Stimulated activated CD8-positive, alpha-beta memory T cell treated with anti-CD3 and anti-CD28 coated beads, Interleukin-15, amount 100 ng/mL, for 4 hours (primary cell): Measurements from ENCODE around the gene NKD2.
"Not testable (repeated sequence)": the region's sequence is repeated elsewhere in the genome, so short reads cannot be mapped to it uniquely, and the experiment has no call there.

ENCODE experiments used
- DNase-seq, 2 donors: peaks; one replicate each; pipeline ENCODE4 v3.0.0-alpha.2; 2020; ENCODE audit warnings: low read depth in 2 of 2

The NKD2 gene

DNA sequence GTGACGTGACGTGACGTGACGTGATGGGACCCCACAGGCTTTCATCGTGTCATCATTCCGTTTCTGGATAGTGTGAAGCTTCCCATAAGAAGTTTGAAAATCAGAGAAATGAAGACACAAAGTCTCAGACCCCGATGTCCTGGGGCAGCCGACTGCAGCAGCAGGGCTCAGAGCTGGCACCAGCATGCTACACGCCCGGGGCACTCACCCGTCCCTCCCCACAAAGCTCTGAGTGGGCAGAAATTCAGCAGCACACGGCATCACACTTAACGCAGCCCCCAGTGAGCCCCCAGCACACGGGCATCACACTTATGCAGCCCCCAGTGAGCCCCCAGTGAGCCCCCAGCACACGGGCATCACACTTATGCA, 61.1 kb downstream of the NKD2 start:
- DNase-seq = no peak

DNA sequence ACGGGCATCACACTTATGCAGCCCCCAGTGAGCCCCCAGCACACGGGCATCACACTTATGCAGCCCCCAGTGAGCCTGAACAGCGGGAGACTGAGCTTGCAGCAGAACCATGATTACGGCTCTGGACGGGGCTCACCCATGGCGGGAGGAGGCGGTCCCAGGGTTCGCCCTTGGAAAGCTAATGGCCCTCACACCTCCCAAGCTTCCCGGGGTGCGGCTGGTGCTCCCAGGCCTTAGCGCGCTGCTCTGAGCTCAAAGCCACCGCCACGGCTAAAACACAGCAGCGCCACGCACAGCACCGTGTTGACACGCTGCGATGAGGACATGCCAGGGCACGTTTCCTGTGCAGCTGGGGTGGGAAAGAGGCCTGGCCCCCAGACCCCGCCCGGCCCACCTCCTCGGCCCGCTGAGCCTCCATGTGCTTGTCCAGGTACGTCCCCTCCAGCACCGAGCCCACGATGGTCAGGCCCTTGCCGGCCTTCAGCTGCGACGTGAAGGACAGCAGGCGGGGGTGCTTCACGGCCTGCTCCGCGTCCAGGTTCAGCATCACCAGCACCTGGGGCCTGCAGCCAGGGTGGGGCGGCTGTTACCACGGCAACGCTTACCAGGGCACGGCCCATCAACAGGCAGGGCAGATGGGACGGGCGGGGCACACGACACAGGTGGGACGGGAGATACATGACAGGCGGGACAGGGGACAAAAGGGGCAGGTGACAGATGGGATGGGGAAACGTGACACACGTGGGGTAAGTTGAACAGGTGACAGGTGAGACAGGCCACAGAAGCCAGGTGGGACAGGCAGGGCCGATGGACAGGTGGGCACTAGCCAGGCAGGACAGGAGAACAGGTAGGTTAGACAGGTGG, 64.9 kb downstream of the NKD2 start:
- DNase-seq = no peak

DNA sequence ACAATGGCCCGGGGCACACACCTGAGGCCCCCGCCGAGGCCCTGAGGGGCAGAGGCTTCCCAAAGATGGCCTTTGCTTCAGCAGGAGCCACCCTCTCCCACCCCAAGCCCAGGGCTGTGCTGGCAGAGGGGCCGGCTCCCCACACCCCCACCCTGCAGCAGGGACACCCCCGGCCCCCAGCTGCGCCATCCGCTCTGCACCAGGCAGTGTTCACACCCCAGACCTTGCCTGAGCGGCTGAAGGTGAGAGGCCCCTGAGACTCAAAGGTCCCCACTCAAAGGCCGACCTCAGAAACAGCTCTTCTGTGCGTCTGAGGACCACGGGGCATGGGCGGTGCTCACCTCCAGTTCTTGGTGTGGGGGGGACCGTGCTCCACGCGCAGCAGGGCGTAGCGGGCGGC, 65.6 kb downstream of the NKD2 start:
- no peak for DNase-seq

DNA sequence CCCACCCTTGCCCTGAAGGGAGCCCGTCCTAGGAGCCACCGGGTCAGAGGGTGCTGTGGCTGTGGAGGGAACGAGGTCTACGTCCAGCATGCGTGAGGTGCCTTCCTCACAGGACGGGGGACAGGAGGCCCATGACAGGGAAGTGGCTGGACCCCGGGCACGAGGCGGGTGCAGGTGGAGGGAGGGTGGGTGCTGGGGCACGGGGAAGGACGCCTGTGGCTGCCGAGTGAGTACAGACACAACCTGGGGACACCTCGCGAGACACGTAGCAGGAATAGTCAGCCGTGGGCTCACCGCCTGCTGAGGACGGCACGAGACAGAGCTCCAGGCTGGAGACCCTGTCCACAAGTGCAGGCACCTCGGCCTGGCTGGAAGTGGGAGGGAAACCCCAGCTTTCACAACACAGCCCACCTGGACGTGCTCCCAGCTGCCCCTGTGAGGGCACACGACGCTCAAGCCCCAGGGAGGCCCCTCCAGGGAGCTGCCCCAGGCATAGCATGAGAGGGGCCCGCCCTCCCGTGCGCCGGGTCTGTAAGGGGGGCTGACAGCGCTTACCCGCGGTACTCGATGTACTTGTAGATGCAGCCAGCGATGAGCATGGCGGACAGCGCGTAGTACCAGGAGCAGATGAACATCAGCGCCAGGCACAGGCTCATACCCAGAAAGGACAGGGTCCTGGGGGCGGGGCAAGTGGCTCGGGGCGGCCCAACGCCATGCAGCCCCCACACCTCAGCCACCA, 66.4 kb downstream of the NKD2 start:
- no peak for DNase-seq

DNA sequence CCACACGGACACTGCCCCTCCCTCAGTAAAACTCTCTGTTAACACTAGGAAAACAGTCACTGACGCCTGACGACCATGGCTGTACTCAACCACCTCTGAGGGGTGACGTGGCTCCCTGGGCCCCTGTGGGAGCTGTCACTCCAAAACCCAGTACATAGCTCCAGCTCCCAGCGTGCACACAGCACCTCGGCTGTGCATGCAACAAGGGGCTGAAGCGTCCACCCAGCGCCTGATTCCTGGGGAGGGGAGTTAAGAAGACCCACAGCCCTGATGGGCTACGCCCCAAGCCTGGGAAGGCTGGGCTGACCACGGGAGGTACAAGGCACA, 66.9 kb downstream of the NKD2 start:
- DNase-seq = no peak

DNA sequence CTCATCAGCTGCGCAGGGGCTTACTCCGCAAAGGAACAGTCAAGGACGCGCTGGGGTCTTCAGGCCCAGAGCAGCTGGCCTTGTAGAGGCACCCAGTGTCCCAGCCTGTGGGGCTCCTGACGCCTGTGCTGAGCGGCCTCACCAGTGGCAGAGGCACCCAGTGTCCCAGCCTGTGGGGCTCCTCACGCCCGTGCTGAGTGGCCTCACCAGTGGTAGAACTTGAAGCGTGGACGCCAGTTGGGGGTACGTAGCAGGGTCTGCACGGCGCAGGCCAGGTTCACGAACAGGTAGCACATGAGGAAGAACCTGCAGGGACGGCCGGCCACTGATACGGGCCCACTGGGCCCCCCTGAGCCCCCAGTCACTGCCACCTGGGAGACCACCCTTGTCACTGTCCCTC, 67.3 kb downstream of the NKD2 start:
- DNase-seq = no peak

DNA sequence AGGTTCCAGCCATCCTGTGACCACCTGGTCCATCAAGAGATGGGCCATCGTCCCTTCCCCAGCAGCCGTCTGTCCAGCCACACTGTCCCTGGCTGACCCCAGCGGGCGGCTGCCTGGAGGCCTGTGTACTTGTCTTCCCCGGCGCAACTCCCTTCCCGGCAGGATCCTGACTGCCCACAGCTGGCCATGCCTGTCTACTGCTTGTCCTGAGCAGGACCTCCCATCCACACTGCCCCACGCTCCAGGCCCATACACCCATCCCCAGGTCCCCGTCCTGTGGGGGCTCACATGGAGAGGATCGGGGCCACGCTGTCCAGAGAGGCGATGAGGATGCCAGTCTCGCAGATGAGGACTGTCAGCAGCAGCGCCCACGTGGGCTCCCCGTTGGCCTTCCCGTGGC, 67.8 kb downstream of the NKD2 start:
- DNase-seq = no peak

DNA sequence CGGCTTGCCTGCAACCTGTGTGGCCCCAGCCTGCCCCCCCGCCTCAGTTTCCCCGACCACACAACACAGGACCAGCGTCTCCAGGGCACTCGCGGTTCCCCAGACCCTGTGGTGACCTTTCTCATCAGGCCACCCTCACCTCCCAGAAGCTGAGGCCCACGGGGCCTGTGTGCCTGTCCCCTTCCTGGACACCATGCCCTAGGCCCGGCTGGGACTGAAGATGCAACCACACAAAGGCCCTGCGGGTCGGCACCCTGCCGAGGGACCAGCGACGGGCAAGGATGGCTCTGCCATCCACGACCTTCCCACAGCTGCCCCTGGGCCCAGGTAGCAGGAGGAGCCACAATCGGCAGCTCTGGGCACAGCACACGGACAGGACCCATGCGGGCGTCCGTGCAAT, 68.4 kb downstream of the NKD2 start:
- no peak for DNase-seq

DNA sequence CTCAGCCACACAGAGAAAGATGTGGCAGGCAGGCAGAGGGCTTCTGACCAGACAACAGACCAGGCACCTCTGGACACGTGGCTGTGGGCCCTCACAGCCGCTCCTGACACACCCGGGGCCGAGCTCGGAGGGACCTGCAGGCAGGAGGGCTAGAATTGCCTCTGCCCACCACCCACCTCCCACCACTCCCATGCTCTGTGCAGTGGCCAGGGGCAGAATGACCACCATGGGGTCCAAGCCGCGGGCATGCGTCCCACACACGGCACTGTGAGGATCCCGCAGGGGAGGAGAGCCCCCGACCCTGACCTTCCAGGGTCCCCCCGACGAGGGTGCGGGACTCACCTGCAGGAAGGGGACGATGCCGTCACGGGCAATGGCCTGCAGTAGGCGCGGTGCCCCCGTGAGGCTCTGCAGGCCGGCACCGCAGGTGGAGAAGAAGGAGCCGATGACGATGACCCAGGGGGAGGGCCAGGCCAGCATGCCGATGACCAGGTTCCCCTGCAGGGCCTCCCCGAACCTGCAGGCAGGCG, 69.0 kb downstream of the NKD2 start:
- no peak for DNase-seq

DNA sequence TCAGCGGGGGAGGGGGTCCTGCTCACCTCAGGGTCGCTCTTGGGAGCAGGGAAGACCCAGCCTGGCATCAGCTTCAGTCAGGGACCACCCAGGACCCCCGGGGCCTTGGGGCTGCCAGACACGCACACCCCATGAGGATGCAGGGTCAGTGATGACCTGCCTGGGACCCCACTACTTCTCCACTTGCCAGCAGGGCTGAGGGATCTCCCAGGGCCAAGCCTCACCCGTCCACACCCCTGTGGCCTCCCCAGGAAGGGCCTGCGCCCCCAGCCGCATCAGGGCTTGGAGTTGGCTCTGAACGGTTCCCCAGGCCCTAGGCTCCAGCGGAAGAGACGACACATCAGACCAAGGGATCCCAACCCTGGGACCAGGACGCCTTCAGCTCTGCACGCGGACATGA, 69.6 kb downstream of the NKD2 start:
- no peak for DNase-seq

DNA sequence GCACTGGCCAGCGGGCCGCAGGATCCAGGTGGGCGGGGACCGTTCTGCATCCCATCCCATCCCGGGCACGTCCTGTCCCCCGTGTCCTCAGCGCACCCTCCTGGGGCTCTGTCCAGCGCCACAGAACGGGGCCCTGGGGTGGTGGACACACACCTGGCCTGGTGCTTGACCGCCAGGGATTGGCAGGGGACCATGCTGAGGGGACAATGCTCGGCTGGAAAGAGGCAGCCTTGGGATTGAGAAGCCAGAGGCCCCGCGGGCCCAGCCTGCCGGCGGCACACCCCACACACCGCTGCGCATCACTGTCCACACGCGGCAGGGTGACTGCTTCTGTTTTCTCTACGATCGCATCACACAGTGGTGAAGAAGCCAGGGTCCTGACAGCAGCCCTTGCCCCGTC, 70.2 kb downstream of the NKD2 start:
- DNase-seq = no peak

DNA sequence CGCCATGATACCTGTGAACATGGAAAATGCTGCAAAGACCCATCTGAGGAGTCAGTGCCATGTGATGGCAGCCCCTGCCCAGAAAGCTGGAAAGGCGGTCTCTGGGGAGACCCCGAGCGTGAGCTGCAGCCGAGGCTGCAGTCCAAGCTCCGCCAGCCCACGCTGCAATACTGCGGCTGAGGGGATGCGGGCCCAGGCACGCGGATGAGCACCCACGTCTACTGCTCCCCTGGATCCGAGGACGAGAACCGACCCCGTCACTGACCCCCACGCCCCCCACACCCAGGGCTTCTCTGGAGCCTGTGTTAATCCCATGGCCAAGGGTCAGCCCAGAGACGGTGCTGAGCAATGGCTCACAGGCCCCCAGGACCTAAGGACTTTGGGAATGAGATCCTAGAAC, 70.9 kb downstream of the NKD2 start:
- no peak for DNase-seq

DNA sequence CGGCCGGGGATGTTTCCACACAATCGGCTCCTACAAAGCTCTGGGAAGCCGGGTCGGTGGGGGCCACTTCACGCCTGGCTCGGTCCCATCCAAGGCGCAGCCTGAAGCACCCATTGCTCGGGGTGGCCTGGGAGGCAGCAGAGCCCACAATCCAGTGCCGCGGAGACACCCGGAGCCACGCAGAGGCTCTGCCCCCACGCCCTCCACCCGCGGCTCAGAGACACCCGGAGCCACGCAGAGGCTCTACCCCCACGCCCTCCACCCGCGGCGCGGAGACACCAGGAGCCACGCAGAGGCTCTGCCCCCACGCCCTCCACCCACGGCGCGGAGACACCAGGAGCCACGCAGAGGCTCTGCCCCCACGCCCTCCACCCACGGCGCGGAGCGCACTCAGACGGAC, 71.4 kb downstream of the NKD2 start:
- DNase-seq = no peak

DNA sequence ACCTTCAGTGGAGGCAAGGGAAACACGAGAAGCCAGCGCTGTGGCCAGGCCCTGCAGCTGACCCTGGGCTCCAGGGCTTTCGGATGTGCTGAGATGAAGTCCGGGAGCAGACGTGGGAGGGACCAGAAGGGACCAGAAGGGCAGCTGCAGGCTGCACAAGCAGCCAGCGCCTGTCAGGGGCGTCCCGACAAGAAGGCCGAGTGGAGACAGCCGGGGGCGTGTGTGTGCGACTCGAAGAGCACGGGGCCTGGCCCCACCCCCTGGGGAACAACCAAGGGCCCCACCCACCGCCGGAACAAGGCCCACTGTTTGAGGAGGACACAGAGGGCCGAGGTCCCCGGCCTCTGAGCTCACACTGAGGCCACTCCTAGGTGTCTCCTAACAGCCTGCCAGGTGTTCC, 71.8 kb downstream of the NKD2 start:
- no peak for DNase-seq

DNA sequence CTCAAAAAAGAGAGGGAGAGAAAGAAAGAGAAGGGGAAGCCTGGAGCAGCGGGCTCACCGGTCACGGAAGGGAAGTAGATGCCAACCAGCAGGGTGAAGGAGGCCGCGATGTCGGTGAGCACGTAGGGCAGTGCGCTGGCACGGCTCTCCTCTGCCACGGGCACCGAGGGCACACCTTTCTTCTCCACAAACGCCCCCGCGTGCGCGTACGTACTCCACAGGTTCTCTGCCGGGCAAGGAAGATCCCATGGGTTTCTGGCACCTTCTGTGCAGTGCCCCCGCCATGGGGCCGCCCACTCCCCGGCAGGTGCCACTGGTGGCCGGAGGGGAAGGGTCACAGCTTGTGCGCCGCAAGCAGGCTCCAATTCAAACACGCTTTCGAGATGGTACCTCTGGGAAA, 72.9 kb downstream of the NKD2 start:
- DNase-seq = no peak

DNA sequence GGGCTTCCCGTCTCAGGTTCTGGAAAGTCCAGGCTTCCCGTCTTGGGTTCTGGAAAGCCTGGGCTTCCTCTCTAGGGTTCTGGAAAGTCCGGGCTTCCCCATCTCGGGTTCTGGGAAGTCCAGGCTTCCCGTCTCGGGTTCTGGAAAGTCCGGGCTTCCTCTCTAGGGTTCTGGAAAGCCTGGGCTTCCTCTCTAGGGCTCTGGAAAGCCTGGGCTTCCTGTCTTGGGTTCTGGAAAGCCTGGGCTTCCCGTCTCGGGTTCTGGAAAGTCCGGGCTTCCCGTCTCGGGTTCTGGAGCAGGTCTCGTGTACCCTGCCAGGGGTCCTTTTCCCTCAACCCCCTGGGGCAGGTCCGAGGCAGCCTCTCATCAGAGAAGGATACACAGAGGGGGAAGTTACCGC, 74.4 kb downstream of the NKD2 start:
- DNase-seq = not testable (repeated sequence)

DNA sequence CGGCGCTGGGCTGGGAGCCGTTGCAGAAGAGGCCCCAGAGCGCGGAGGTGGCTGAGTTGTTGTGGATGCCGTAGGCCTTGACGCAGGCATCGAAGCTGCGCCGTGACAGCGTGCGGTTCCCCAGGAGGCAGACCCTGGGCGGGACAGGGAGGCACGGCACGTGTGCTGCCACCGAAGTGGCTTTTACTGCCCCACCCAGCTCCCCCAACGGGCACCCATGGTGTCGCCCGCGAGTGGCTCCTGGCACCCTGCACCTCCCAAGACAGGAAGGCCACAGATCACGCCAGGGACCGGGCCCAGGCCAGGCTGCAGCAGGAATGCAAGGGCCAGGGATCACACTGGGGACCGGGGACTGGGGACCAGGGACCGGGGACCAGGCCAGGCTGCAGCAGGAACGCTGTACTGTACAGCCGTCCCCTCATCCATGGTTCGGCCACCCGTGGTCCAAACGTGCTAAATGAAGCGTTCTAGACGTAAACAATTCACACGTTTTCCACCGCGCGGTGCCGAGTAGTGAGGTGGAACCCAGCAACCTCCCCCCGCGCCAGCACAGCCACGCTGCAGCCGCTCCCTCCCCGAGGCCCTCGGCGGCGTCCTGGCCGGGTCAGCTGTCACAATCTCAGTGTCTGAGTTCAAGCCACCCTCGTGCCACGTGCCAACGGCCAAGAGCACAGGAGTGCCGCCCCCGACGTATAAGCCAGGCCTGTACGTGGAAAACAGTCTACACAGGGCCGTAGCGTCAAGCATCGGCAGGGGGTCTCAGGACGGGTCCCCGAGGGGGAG, 75.4 kb downstream of the NKD2 start:
- no peak for DNase-seq

DNA sequence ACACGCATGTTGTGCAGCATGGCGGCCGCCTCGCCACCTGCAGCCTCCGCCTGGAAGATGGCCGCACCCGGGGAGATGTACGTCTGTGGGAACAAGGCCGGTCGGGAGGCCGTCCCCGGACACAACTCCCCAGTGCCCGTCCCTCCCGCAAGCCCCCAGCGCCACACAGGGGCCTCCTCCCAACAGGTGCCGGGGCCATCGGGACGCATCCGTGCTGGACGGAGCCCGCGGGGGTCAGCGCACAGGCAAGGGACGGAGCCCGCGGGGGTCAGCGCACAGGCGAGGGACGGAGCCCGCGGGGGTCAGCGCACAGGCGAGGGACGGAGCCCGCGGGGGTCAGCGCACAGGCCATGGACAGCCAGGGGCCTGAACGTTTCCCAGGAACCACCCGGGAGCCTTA, 76.8 kb downstream of the NKD2 start:
- DNase-seq = no peak

DNA sequence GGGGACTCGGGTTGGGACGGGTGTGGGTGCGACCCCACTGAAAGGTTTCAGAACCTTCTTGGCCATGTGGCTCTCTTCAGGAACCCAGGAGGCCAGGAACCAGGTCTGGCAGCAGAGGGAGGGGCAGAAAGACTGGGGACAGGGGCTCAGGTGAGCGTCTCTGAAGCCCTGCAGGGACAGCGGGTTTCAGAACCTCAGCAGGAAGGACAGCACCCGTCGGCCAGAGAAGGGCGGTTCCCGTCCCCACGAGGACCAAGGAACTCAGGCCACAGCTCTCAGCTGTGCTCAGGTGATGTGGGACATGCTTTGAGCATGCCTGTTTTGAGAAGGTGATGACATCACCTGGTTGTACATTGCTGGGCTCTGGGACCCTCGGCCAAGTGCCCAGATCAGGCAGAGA, 77.5 kb downstream of the NKD2 start:
- no peak for DNase-seq

DNA sequence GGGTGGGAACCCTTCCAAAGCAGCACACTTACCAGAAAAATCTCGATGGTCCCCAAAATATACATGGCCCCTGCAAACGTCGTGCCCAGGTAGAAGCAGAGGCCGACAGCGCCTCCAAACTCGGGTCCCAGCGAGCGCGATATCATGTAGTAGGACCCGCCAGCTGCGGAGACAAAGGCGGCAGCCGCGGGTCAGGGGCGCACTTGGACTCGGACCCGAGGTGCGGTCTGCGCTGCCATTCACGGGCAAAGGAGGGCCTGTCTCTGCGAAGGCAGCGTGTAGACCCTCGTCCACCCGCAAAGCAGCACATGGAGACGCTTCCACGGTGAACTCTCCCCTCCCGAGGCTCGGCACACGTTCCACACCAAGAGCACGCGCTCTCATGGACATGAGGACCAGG, 78.3 kb downstream of the NKD2 start:
- no peak for DNase-seq

DNA sequence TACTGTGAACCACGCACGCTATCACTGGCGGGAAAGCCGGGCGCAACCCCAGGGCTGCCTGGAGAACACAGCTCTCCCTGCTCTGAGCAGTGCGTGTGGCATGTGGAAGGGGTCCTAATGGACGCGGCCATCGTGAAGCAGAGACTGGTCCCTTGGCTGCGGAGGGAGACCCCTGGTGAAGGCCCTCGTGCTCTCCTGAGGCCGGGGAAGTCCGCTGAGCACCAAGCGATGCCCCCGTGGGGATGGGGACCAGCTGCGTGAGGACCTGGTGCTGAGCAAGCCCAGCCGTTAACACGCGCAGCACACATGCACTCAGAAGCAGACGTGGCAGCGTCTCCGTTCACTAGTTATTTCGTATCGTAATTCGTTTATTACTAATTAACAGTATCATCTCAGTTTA, 78.8 kb downstream of the NKD2 start:
- no peak for DNase-seq

DNA sequence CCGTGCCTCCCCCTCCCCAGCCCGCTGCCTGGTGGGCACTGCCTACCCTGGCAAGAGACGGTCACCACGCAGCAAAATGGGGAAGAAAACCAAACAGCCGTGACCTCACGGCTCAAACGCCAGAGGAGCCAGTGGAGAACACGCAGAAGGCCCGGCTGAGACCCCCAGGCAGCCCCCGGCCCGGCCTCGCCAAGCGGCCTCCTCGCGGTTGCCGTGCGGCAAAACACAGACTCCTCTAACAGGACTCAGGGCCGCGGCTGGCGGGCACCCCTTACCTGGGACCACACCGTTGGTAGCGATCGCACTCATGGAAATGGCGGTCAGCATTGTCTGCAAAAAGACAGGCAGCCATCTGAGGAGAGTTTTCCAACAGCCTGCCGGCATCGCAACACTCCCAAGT, 79.4 kb downstream of the NKD2 start:
- no peak for DNase-seq
